GM12872 (cell line): ENCODE measurements around the gene PCSK1.

Experiments
- CTCF ChIP-seq: IDR thresholded peaks from 3 replicates; pipeline ENCODE4 v1.5.1; 2011; ENCODE audit warnings: low read depth, mild to moderate bottlenecking, low read length, moderate library complexity; ENCODE audit not compliant: insufficient read depth

The PCSK1 gene

GRCh38 chr5:96425443-96425842 is 7.6 kb downstream of the PCSK1 start:
- no peak for TF ChIP-seq CTCF

GRCh38 chr5:96415897-96416296 is 17.2 kb downstream of the PCSK1 start:
- no peak for TF ChIP-seq CTCF

DNA sequence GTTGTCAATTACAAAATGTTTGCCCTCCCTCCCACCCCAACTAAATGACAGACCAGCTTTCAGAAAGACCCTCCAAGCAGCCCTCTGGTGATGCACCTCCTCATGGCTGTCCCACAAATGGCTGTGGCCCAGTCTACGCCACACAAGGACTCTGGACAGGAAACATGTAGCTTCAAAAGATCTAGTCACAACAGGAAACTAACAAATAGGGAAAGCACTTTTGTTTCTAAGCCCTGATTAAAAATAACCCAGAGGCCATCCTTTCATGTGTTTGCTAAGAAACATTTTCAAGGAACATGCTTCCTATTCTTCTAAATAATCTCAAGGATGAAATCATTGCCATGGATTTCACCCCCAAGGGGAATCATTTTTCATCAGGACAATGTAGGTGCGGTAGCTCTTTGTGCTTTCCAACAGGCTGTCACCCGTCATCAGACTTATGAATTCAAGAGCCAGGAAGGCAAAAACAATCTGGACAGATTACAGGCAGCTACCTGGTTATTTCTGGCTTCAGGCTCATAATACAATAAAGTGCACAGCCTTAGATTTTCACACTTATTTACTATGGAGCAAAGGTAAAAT is 20.1 kb downstream of the PCSK1 start:
- TF ChIP-seq CTCF = no peak

- no peak for TF ChIP-seq CTCF
Measured at GRCh38 chr5:96410013-96410412, 23.0 kb downstream of the PCSK1 start.

DNA sequence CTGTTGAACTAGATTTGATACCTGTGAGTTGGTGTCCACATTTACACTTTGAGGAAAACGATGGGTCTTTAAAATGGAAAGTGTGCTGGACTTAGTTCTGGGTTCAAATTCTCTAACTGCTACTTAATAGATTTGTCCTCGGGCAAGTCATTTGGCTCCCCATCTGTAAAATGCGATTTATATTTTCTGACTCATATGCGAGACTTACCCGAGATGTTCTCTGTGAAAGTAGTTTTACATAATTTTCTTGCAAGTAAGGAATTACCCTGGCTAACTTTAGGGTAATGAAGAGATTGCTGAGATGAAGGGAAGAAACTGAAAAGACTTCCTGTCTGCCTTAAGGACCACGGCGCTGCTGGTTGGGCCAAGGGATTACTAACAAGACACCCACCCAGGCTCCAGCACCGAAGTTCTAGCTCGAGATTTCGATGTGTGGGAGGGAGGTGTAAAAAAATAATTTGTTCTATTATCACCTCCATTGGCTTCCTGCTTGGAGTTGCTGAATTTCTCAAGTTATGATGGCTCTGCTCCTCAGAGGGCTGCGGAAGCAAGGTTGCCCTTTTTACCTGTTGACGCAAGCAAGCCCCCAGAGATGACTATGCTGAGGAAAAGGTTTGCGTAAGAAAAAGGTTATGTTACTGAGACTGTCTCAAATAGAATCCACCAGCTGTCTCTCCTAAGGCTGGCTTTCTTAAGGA is 24.1 kb downstream of the PCSK1 start:
- TF ChIP-seq CTCF = no peak

GRCh38 chr5:96408210-96408777 is 24.8 kb downstream of the PCSK1 start:
- TF ChIP-seq CTCF = no peak

- no peak for TF ChIP-seq CTCF
Measured at GRCh38 chr5:96407436-96407835, 25.6 kb downstream of the PCSK1 start.
